Measurements from ENCODE around the gene EFCAB8.

DNA sequence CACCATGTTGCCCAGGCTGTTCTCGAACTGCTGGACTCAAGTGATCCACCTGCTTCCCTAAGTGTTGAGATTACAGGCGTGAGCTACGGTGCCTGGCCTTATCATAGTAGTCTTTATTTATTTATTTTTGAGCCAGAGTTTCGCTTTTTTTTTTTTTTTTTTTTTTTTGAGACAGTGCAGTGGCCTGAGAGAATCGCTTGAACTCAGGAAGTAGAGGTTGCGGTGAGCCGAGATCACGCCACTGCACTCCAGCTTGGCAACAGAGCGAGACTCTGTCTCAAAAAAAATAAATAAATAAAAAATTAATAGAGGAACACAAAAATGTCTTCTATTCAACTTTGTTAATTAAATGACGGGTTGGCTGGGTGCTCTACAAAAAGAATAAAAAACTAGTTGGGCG, 26.1 kb upstream of the EFCAB8 start:
- TF ChIP-seq, protein P1, sequence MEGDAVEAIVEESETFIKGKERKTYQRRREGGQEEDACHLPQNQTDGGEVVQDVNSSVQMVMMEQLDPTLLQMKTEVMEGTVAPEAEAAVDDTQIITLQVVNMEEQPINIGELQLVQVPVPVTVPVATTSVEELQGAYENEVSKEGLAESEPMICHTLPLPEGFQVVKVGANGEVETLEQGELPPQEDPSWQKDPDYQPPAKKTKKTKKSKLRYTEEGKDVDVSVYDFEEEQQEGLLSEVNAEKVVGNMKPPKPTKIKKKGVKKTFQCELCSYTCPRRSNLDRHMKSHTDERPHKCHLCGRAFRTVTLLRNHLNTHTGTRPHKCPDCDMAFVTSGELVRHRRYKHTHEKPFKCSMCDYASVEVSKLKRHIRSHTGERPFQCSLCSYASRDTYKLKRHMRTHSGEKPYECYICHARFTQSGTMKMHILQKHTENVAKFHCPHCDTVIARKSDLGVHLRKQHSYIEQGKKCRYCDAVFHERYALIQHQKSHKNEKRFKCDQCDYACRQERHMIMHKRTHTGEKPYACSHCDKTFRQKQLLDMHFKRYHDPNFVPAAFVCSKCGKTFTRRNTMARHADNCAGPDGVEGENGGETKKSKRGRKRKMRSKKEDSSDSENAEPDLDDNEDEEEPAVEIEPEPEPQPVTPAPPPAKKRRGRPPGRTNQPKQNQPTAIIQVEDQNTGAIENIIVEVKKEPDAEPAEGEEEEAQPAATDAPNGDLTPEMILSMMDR (IDR thresholded peaks at IDR 0.05; ENCODE audit: low read depth, low read length): no peak
- TF ChIP-seq, protein P2, sequence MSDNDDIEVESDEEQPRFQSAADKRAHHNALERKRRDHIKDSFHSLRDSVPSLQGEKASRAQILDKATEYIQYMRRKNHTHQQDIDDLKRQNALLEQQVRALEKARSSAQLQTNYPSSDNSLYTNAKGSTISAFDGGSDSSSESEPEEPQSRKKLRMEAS (IDR thresholded peaks at IDR 0.05; ENCODE audit: low read depth, low read length): no peak

All from NB4 (cell line).